HG03565 (cell line): ENCODE measurements around the gene CTBP2.

Experiments
- ATAC-seq: cut with Tn5 transposase; IDR thresholded peaks from one replicate; pipeline ENCODE4 v1.9.1; 2021; ENCODE audit warnings: mild to moderate bottlenecking, moderate library complexity; ENCODE audit not compliant: unreplicated experiment

Gene CTBP2

DNA sequence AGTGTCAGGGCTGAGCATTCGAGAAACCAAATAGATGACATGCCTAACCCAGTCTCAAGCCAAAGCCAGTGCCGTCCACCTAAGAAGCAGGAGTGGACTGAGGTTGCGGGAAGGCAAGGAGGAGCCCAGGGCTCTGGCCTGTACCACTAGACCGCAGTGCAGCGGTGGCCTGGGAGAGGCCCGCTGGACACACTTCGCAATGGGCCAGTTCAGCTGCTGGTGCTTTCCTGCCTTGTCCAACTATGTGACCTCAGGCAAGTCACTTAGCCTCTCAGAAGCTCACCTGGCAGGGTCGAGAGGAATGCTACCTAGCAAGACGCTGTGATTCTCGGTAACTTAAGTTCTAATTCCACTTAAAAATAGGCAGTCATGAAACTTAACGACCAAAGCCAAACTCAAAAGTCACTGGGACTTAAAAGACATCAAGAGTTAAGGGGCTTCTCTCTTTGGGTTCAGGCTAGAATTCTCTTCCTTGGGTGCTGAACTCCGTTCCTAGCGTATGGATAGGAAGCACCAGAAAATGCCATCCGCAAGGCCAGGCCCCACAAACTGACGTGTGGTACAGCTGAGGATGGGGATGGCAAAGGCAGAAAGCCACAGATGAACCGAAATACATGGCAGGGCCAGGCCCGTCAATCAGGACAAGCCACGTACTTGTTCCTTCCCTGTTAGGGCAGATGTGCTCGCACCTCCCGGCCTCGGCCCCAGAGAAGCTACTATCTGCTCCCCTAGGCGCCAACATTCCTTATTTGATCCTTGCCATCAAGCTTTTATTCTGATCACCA is 34.2 kb downstream of the CTBP2 start:
- ATAC-seq, result no peak

DNA sequence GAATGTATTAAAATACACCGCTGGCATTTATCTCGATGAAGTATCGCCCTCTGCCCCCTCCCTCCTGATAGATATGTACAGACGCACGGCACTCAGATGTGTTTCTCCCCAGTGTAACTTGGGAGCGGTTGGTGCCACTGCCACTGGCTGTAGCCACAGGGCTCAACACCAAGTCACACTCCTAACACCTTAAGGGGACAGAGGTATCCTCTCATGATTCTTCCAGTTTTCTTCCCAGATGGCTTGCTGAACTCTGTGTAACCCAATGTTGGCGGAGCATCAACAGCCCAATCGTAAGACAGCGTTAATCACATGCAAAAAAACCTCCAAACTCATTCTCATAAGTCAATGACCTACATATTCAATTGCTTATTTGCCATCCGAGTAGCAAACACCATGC is 35.5 kb downstream of the CTBP2 start:
- no peak for ATAC-seq

DNA sequence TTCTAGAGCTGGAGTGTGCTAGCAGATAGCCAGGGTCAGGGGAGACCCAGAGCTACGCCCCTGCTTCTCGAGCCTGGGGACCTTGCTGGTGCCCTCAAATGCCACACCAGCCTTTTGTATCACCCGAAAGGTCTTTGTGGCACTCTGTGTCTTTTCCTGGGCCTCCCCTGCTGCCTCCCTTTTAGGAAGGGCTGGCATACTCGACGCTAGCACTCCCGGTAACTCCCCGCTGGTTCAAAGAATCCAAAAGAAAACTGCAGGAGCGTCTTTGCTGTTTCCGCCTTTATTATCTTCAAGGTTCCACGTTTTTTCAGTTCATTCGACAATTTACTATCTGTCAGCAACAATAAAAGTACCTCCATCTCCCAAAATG is 36.3 kb downstream of the CTBP2 start:
- ATAC-seq, result no peak

DNA sequence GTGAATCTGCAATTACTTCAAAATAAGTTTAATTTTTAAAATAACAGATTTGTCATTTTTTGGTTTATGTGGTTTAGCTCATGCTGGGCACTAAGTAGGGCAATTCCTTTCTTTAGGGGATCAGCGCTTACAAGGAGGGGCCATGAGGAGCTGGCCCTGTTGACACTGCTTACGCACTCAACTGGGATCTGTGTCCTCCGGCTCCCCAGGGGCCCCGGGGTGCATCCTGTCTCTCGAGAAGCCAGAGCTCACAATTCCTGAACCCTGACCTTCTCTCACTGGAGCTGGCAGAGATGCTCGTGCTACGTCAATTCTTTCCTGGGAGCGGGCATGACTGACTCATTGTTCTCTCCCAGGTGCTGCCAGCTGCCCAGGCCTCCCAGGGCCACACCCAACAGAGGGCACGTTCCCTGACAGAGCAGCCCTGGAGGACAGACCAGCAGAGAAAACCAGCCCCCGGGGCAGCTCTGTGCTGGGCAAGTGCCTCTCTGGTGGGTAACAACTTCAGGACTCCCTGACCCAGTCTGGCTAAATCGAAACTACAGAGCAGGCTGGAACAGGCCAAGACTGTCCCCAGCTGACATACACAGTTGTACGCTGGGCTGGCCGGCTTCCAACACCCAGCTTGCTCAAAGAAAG is 36.8 kb downstream of the CTBP2 start:
- ATAC-seq, result no peak

DNA sequence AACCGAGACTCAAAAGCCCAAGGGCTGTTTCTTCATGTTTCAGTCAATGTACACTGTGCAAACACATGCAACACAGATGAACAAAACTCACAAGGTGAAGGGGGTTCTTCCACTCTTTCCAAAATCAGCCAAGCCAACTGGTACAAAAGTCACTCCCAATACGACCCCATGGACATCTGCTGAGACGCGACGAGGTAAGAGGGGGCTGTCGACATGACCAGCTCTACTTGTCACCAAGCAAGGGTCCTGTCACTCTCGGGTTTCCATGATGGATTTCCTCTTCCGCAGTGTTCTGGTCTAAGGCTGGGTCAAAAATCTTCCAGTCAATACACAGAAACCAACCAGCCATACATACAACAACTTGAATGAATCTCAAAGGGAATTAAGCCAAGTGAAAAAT is 37.8 kb downstream of the CTBP2 start:
- no peak for ATAC-seq

DNA sequence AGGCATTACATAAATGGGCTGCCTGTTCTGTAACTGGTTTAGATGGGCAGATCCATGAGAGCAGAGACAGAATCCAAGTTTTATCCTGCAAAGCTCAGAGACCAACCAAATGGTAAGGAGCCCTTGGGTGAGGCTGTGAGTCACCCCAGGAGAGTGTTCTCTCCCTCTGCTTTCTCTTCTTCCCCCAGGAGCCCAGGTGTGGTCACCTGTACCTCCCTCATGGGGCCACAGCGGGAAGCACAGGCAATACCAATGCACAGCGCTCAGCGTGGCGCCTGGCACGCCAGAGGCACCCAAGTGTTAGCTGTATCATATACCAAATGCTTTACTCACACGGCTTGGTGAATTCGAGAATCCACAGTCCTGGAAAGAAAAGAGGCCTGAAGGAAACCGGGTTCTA is 39.4 kb downstream of the CTBP2 start:
- ATAC-seq, result no peak

DNA sequence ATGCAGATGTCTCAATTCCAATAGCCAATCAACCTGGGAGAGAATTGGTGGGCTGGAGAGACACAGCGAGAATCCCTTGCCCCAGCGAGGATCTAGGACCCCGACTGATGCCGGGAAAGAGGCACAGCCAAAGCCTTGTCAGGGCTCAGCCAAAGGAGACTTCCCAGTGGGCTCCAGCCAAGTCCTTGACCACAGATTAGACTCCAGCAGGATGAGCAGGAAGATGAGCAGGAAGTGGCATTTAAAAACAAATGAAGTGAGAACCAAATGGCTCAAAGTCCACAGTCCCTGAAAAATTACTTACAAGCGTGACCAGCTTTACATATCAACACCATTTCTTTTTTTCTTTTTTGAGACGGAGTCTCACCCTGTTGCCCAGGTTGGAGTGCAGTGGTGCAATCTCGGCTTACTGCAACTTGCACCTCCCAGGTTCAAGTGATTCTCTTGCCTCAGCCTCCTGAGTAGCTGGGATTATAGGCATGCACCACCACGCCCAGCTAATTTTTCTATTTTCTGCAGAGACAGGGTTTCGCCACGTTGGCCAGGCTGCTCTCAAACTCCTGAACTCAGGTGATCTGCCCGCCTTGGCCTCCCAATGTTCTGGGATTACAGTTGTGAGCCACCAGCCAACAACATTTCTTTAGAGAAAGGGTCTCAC is 40.2 kb downstream of the CTBP2 start:
- ATAC-seq, result no peak

DNA sequence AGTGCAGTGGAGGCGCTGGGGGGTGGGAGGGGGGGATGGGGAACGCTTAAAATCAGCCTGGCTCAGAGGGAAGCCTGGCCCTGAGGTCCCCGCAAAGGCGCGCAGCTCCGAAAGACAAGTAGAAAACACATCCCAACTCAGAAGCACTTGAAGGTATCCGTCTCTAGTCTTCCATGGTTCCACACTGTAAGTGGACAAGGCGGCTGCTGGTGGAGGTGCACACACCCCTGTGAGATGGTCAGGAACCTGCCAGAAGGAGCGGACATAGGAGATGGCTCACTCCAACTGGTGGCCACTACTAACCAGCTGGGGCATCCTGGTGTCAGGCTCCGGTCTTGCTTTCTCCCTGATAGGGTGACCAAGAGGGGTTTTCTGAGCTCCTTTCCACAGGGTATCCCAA is 41.7 kb downstream of the CTBP2 start:
- no peak for ATAC-seq

DNA sequence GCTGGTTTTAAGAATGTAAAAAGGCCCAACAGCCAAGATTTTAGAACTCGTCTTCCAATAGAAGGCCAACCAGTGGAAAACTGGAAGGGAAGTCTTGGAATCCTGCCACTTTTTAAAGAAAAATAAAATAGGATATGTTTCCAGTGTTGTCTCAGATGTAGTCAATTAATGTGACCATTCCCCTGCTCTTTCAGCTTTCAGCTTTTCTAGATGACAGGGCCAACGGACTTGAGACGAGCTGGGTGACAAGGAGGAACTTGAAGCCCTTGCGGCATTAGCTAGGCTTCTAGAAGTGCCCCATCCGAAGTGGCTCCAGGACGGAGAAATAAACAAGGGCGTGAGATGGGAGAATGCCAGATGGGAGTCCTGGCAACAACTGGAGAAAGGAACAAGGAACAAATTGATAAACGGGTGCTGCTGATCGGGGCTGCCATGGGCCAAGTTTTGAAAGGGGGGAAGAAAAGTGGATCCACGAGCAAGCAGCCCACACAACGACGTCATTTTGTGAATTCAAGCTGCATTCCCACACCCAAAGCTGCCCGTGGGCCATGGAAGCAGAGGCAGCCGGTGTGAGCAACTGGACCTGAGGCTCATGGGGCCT is 42.3 kb downstream of the CTBP2 start:
- no peak for ATAC-seq

DNA sequence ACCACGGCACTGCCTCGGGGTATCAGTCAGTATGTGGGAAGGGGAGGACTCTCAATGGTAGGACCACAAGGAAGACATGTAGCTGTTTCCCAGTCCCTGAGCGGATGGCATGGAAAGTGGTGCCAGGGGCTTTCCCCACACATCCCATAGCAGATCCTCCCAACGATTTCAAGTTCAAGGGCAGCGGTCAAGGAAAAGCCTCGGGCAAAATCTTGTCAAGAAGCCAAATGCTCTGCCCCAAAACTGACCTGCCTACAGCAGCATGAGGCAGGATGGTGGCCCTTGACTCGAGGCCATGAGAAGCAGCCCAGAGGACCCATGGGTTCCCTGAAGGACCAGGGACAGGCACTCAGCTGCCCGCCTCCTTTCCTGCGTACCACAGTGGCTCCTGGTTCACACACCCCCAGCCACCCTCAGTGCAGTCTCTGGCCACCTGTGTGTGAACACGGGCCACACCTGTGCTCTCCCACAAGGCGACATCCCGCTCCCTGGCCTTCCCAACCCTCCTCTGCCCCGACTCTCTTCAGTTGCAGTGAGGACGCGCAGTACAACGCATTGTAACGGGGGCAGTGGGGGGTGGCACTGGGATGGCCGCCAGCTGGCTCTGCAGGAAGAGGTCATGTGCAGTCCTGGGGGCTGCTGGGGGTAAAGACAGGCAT is 43.6 kb downstream of the CTBP2 start:
- ATAC-seq, result no peak

DNA sequence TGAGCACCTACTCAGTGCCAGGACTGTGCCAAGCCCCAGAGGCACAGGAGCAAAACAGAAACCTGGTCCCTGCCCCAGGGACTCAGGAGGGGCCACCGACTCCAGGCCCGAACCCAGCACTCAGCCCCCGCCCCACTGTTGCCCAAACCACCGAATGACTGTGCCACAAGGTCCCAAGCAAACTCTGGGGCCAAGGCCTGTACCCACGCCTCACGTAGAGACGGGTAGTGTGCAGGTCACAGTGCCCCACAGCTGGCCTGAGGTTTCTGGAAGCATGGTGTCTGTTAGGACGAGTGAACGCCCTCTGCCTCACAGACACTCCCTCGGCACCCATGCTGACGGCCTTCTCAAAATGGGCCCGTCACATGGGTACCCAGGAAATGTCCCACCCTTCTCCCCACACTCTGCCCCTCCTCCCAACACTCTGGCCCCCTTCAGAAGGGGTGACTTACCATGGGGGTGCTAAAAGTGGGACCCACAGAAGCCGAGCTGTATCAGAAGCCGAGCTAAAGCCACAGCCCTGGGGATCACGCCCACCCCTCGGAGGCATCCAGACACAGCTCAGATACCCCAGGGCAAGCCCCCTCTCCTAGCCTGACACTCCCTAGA is 44.2 kb downstream of the CTBP2 start:
- ATAC-seq, result no peak

DNA sequence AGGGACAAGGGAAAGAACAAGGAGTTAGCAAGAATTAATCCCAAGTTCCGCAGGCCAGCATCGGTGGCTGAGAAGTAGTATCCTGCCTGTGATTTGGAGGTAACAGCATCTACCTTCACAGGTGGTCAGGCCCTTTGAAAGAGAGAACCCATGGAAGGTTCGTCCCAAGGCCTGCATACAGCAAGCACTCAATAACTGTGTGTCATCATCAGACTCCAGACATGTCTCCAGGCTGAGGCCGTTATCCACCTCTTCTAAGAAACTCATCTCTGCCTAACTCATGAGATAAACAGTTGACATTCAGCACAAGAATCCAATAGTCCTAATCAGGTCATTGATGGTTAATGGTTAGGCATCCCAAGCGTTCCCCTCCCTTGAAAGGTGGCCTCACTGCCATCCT is 45.0 kb downstream of the CTBP2 start:
- no peak for ATAC-seq

DNA sequence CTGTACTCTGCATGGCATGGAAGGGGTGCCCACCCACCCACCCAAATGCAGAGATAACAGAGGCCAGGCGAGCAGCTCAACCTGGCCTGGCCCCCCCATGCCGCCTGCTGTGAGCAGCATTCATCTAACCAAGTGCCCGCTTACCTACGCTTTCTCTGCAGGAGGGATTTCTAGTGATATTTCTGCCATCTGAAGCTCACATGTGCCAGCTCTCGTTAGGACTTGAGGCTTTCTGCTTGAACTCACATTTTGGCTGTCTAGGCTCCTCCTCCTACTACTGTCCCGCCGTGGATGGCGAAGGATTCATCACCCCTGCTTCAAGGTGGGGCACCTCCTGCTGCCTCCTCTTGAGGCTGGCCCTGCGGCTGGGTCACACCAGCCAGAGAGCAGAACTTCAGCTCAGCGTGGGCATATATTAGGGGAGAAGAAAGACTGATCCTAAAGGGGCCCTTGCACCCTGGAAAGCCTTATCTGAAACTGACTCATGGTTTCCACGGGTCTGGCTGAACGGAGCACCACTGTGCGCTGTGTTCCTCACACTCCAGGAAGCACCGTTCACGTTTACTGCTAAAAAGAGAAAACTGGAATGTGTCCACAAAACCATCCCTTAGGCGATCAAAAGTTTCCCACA is 45.5 kb downstream of the CTBP2 start:
- no peak for ATAC-seq

DNA sequence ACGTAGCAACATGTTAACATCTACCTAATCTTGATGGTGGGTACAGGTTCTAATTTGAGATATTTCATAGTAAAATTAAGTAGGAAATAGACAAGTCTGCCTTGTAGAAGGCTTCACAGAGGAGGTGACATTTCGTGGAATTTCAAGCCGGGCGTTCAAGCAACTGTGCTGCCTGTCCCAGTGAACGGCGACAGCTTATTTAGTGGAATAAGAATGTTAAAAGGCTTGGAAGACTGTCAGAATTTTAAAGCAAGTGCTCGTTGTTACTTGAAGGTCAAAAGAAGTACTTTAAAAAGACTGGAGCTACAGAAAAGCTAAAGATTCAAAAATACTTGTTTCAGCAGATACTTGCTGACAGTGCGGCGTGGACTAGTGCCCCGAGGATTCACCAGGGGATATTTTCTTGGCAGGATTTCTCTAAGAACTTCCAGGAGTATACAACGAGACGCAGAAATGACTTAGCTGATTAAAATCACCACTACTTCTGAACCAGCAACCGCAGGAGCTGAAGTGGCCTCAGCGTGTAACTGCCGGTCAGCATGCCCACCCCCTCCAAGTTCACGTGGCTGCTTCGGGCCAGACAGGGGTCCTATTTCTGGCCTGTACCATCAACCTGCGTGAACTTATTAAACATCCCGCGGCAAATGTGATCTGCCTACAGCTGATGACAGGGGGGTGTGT is 46.5 kb downstream of the CTBP2 start:
- no peak for ATAC-seq

DNA sequence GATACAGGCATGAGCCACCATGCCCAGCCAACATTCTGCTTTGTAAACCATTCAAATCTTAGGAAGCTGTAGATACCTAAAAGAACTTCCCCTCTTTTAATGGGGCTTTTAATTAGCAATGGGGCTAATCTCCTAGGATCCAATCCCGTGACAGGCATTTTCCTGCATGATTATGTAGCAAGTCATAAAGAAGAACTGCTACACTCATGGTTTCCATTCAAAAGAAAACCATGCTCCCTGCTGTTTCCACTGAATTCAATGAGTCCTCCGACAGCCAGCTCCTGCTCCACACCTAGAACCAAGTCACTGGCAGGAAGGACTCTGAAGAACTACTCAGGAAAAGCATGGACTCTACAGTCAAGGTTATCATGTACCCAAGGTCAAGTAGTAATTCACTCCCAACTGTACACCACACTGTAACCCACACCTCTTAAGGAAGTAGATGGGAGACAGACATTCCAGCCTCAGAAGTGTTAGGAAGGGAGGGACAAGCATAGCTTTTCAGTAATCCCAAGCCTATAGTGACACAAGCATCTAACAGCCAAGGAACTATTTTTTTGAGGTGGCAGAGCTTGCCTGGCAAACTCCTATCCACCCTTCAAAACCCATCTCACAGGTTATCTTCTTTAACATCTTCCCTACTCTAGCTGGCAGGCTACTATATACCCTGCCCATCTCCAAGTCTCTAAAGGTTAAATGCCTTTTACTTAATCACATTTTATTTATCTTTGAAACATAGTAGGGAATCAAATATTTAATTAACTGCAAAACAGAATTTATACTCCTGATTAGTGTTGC is 47.5 kb downstream of the CTBP2 start:
- no peak for ATAC-seq

DNA sequence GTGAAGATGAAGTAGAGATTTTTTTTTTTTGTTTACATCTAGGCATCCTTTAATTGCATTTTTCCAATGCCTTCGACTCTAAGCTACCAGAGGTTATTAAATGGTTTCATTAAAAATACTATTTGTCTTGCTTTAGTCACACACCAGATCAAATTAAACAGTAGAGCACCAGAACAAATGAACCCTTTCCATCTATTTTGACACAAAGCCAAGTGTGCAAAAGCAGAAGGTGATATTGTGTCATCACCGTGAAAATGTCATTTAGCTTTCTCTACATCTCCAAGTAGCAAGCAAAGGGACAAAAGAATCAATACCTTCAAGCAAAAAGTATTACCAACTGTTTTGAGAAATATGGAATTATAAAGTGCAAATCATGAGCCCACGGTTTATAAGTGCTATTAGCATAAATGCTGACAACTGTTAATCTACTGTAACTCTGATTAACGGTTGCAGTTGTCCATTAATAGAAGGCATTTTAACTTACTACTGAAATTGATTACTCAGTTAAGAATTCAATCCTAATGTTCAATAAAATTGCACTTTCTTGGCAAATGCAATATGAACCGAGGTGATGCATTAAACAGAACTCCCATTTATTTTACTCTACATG is 49.1 kb downstream of the CTBP2 start:
- ATAC-seq, result no peak

DNA sequence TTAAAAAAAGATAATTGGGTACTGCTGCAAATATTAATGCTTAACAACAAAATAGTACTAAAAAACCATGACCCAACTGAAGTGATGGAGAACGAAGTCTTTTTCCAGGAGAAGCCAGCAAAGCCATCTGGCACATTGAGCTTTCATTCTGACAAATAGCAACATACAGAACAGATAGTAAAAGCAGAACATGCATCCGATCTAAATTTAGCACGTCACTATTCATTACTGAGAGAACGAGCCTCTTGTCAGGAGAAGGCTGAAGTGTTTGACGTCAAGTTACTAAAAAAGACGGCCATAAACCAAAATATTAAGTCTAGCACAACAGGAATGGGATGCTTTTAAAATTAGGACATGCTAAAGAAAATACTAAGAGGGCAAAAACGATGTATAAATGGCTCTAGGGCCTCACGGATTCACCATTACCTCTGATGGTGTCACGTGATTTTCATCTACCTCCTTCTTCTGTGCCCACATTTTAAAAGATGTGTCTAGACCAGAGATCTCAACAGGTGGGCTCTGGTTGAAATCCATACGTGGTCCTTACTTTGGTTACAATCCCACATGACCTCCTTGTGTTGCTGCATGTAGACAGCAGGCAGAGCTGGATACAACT is 52.3 kb downstream of the CTBP2 start:
- ATAC-seq, result no peak
